ENCODE results near the gene TAF1D.
"Not testable (repeated sequence)": the region's sequence is repeated elsewhere in the genome, so short reads cannot be mapped to it uniquely, and the experiment has no call there.

TAF1D gene

GRCh38 chr11:93741094-93741881 is at the start of gene TAF1D, which contains the start of gene C11orf54:
TSS of gene TAF1D (minus strand) at chr11:93741495. CDS start at chr11:93739304, 2,191 bp downstream.
TSS of gene C11orf54 (plus strand) at chr11:93741672. CDS start at chr11:93747394, 5,722 bp downstream.
- peak; percentile 83 to 98 for DNase-seq

GRCh38 chr11:93784935-93785360 is 43.7 kb upstream of the TAF1D start:
- DNase-seq: no peak

DNA sequence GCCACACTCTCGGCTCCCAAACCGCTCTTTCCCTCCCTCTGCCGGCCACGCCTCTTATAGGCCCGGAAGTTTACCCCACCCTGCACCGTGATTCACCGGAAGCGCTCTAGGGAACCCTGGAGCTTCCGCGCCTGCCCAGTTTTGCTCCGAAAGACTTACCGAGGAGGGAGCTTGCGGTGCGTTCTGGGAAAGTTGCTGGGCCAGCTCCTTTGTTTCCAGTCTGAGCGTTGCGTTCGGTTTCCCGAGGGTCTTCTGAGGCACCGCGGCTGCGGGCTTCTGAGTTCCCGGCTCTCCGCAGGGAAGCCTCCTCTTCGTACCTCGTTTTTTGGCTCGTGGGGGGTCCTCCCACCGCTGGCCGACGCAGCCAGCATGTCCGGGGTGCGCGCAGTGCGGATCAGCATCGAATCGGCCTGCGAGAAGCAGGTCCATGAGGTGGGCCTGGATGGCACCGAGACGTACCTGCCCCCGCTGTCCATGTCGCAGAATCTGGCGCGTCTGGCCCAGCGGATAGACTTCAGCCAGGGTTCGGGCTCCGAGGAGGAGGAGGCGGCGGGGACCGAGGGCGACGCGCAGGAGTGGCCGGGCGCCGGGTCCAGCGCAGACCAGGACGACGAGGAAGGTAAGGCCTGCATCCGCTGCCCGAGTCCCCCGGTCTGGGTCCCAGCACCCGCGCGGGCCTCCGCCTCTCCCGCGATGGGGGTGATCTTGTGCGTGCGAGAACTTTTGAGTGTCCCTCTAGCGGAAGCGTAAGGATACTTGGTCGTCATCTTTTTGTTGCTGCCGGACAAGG is 43.0 kb upstream of the TAF1D start, which contains the start of gene MED17:
Gene MED17, plus strand, starts transcription at position 138 of the 790 bp plus-strand sequence. Its CDS starts 232 bp downstream, at position 370.
- peak; percentile 71 to 88 for DNase-seq

DNA sequence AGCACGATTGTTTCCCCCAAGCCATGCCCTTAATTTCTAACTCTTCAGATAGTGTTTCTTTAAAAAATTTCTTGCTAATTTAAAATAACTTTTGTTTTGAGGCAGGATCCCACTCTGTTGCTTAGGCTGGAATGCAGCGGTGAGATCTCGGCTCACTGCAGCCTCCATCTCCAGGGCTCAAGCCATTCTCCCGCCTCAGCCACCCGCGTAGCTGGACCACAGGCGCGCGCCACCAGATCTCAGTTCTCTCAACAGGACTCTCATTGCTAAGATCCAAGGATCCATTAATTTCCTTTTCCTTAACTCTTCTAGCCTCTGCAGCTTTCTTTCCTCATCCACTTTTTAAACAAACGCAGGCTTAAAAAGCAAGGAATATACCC is 42.5 kb upstream of the TAF1D start:
- DNase-seq: peak in 1 of 2 donors; percentile 38

DNA sequence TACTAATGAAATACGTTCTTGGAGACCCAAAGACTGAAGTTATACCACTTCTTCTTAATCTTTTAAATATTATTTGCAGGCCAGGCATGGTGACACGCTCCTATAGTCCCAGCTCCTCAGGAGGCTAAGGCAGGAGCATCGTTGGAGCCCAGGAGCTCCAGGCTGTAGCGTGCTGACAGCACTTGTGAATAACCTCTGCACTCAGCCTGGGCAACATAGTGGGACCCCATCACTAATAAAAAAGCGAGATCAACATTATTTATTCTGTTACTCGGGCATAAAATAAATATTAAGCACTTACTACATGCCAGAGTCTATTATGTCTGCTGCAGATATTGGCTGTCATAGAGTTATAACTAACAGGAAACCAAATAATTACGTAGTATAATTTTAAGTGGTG is 42.1 kb upstream of the TAF1D start:
- DNase-seq: no peak

GRCh38 chr11:93775289-93775688 is 34.0 kb upstream of the TAF1D start:
- DNase-seq: no peak

DNA sequence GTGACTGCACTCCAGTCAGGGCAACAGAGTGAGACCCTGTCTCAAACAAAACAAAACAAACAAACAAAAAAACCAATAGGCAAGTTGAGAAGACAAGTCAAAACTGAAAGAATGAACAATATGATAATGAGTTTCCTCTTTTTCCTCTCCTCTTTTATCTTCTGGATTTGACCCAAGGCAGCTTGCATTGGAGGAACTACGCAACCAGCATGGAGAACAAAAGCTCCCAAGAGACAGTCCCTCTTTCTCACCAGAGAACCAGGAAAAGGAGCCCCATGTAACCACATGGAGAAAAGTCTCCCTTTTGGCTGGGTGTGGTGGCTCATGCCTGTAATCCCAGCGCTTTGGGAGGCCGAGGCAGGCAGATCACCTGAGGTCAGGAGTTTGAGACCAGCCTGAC is 33.3 kb upstream of the TAF1D start:
- DNase-seq: not testable (repeated sequence)

DNA sequence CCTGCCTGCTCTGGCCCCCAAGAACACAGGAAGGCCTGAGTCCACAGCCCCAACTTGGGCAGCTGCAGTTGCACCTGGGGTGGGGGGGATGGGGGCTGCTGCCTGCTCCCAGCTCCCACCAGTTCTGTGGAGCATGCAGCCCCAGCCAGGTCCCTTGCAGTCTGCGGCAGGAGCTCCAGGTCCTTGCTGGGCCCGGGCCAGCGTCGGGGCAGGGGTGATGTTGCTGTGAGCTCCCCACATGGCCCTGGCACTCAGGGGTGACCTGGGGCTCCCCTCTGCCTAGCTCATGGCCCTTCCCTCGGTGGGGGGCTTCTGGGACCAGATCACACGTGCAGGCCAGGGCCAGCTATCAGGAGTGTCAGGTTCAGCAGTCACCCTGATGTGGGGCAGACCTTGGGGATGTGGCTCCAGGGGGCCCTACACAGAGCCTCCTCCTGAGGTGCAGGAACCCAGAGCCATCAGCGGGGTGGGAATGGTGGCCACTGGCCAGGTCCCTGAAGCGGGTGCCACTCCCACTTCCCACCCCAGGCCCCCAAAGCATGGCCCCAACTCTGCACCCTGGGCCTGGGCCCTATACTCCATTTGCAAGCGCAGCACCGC is 32.4 kb upstream of the TAF1D start:
- DNase-seq: no peak

- DNase-seq: no peak
Observed at GRCh38 chr11:93773045-93773477, 31.8 kb upstream of the TAF1D start.

DNA sequence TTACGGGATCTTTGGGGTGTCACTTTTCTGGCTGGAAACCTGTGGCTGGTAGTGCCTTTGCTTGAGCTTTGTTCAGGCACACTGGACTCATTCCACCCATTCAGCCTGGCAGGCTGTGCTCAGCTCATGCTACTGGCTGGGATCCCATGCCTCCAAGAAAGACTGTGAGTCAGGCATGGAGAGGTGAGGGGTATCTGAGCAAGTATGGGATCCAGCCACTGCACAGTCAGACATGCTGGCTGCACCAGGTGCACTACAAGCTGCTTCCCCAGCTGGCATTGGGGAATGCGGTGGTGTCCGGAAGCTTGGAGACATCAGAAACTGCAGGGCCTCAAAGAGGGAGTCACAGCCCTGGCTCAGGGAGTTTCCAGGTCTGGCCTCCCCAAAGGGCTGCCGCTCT is 30.8 kb upstream of the TAF1D start:
- no peak for DNase-seq

DNA sequence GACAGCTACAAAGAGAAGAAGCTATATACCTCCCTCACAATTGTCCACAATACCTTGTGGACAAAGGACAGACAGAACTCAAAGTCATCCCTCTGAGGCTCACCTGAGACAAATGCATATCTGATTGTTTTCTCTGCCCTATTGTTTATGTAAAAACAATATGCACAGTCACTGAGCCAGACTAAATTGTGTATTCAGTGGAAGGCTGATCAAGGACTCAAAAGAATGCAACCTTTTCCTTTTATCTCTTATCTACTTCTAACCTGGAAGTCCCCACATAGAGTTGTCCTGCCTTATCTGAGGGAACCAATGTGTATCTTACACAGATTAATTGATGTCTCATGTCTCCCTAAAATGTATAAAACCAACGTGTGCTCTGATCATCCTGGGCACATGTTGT is 28.9 kb upstream of the TAF1D start:
- DNase-seq: no peak

DNA sequence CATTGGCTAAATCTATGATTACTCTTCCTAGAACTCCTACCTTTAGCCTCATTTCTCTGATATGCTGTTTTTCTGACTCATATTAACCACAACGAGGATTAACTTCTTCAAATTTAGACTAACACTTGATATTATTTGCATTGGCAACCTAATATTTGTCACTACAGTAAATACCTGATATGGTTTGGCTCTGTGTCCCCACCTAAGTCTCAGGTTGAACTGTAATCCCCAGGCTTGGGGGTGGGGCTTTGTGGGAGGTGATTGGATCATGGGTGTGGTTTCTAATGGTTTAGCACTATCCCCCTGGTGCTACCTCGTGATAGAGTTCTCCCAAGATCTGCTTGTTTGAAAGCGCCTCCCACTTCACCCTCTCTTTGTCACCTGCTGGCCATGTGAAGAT is 25.7 kb upstream of the TAF1D start:
- no peak for DNase-seq

GRCh38 chr11:93766504-93766903 is 25.2 kb upstream of the TAF1D start:
- DNase-seq: no peak

- DNase-seq: no peak
Observed at GRCh38 chr11:93765551-93765950, 24.3 kb upstream of the TAF1D start.

GRCh38 chr11:93761910-93762309 is 20.6 kb upstream of the TAF1D start:
- no peak for DNase-seq

DNA sequence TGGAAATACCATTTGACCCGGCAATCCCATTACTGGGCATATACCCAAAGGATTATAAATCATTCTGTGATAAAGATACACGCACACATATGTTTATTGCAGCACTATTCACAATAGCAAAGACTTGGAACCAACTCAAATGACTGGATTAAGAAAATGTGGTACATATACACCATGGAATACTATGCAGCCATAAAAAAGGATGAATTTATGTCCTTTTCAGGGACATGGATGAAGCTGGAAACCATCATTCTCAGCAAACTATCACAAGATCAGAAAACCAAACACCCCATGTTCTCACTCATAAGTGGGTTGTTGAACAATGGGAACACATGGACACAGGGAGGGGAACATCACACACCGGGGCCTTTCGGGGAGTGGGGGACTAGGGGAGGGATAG is 17.8 kb upstream of the TAF1D start:
- DNase-seq: not testable (repeated sequence)

GRCh38 chr11:93757924-93758865 is 16.9 kb upstream of the TAF1D start:
- DNase-seq: no peak

DNA sequence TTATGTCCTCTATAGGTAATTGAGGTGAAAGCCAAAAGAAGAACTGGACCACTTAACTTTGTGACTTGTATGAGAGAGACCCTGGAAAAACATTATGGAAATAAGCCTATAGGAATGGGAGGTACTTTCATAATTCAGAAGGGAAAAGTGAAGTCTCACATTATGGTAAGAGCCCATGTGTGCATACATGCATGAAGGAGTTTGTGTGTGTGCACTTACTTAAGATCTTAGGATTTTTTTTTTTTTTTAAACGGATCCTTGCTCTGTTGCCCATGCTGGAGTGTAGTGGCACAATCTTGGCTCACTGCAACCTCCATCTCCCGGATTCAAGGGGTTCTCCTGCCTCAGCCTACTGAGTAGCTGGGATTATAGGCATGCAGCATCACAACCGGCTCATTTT is 16.0 kb upstream of the TAF1D start:
- DNase-seq: no peak

DNA sequence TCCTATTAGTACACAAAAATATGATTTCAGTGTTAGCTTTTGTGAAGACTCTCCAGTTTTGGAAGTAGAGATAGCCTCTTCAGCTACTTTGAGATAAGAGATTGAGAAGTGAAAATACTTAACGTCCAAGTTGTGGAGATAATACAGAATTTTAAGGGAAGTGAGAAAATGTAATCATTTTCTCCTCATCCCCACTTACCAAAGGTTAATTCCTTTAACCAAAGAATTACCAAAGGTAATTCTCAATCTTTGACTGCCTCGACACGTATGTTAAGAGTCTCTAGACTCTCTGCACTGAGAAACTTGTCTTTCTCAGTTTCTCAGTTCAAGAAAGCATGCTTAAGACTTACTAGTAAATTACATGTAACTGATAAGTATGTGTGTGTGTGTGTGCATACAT is 15.5 kb upstream of the TAF1D start:
- no peak for DNase-seq

- DNase-seq: no peak
Observed at GRCh38 chr11:93753241-93753640, 11.9 kb upstream of the TAF1D start.

GRCh38 chr11:93751001-93751400 is 9.7 kb upstream of the TAF1D start:
- no peak for DNase-seq

GRCh38 chr11:93747122-93747521 is 5.8 kb upstream of the TAF1D start:
- DNase-seq: no peak

Data from bone marrow (tissue), 2 donors.